ENCODE results near the gene PTPRH. TPM values are rescaled to one million over a fixed set of nuclear protein-coding genes. Genes with fewer than 3 reads are reported as not detected.

PTPRH gene
- total RNA-seq = 0.81 and 3.7 TPM in 2 replicates

DNA sequence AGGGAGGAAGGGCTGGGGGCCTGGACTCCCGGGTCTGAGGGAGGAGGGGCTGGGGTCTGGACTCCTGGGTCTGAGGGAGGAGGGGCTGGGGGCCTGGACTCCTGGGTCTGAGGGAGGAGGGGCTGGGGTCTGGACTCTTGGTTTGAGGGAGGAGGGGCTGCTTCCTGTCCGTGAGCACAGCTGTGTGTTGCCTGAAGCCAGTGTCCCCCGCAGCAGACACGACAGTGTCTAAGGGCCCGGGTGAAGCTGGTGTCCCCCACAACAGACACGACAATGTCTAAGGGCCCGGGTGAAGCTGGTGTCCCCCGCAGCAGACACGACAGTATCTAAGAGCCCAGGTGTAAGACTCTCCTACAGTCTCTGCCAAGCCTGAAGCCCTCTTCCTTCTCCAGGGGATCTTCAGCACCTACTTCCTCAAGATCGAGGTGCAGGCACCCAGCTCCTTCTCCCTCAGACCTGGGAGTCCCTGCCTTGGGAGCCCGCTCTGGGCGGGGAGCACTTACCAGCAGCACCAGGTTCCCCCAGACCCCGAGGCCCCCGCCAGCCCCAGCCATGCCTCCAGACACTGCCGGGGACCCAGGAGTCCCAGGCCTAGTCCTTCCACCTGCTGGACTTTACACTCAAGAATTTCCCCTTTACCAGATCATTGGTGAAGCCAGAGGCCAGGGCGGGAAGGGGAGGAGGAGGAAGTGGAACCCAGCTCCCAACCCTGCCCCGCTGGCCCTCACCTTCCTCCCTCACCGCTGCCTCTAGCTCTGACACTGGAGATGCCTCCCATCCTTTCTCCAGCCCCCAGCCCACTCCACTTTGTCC is at the start of gene PTPRH:
TSS of gene PTPRH (minus strand) at position 622 of the 813 bp plus-strand sequence. CDS start at position 554, 68 bp downstream.

GRCh38 chr19:55228403-55229031 is 19.2 kb upstream of the PTPRH start, which contains the start of gene TMEM86B:
TMEM86B (minus strand) TSS chr19:55228763; CDS start chr19:55228741, 22 bp downstream.

GRCh38 chr19:55179606-55180484 is 29.5 kb downstream of the PTPRH start, which contains the start of gene SYT5:
SYT5 (minus strand) TSS chr19:55180289; CDS start chr19:55179041, 1,248 bp downstream.

DNA sequence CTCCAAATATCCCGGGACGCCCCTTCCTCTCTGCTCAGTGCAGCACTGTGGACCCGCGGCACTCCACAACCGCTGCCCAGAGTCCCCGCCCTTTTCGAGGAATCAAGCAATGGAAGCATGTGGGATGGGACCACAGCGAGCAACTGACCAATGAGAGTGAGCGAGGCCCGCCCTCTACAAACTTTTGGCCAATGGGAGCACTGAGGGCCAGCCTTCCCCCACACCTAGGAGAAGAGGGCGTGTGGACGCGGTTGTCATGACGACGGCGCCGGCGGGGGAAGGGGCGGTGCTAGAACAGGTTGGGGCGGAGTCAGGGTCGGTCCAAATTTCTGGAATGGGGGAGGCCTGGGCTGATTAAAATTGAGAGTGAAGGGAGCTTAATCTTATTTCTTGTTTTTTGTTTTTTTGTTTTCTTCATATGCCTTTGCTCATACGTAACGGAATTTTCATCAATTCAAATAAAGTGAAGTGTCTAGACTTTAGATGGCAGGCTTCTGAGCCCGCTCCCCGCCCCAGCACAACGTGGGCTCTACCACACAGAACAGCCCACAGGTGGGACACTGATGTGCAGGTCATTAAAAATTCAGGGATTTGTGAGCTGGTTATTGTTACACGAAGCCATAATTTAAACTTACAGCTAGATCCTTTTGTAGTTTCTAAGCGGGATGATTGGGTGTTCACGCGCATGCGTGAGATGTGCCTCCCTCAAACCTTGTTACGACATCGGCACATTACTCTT is 42.6 kb downstream of the PTPRH start, which contains the start of gene DNAAF3:
TSS of gene DNAAF3 (minus strand) at position 84 of the 739 bp plus-strand sequence. CDS start 200 bp downstream, outside the sequence.

DNA sequence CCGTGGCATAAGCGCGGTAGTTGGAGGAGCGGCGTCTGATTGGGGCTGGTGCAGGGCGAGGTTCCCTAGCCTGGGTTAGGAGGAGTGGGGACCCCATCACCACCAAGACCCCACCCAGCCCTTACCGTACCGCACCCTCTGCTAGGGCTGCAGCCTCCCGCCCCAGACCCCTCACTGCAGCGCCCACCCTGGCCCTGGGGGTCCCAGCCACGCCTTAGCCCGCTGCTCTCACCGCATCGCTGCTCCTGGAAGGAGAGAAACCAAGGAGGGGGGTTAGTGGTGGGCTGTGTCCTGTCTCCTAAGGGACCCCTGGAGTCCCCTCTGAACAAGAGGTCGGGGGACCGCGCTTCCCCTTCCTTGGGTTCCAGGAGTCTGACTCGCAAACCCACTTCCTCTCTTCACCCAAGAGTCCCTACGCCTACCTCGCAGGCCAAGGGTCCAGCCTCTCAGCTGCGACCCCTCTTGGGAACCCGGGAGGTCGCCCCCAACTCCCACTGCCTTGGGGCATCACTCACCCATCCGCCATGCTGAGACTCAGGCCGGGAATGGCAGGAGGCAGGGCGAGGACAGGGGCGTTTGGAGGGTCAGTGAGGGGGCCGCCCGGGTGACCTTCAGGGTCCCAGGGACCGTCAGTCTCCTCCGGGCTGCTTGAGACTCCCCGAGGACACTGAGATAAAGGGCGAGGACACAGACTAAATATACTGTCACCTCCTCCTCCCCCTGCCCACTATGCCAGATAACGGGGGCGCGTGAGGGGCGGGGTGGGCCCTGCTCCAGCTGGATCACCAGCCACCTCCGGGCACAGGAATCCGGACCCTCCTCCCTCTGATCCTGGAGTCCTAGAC is 52.0 kb downstream of the PTPRH start, which contains the start of gene TNNI3:
TSS of gene TNNI3 (minus strand) at position 669 of the 845 bp plus-strand sequence. CDS start at position 526, 143 bp downstream.

GRCh38 chr19:55149078-55150003 is 60.0 kb downstream of the PTPRH start, which contains the start of gene TNNT1:
TNNT1 (minus strand) TSS chr19:55149206; CDS start chr19:55147157, 2,049 bp downstream.

Other genes starting within 250 kb of the PTPRH start
- 22.8 and 28.8 TPM in 2 replicates for gene NLRP2, start 243.1 kb downstream of the PTPRH start, total RNA-seq
- gene GP6, start 171.2 kb downstream of the PTPRH start, total RNA-seq = 0.13 TPM in 1 of 2 replicates, not detected in the other
- 7.7 and 16.2 TPM in 2 replicates for gene RDH13, start 146.4 kb downstream of the PTPRH start, total RNA-seq
- gene EPS8L1, start 133.6 kb downstream of the PTPRH start, total RNA-seq = 6.0 and 30.7 TPM in 2 replicates
- 65.5 and 69.6 TPM in 2 replicates for gene PPP1R12C, start 91.9 kb downstream of the PTPRH start, total RNA-seq
- 0.65 and 5.2 TPM in 2 replicates for gene TNNT1, start 60.3 kb downstream of the PTPRH start, total RNA-seq
- gene TNNI3, start 51.8 kb downstream of the PTPRH start, total RNA-seq = 1.9 TPM in 1 of 2 replicates, not detected in the other
- gene DNAAF3, start 42.9 kb downstream of the PTPRH start, total RNA-seq = 0.65 and 6.7 TPM in 2 replicates
- gene SYT5, start 29.2 kb downstream of the PTPRH start, total RNA-seq = 0.38 TPM in 1 of 2 replicates, not detected in the other
- gene TMEM86B, start 19.3 kb upstream of the PTPRH start, total RNA-seq = 2.4 TPM in 2 replicates
- gene PPP6R1, start 49.5 kb upstream of the PTPRH start, total RNA-seq = 56.5 and 70.4 TPM in 2 replicates
- gene HSPBP1, start 70.6 kb upstream of the PTPRH start, total RNA-seq = 45.9 and 63.2 TPM in 2 replicates
- 5.7 and 7.8 TPM in 2 replicates for gene BRSK1, start 74.5 kb upstream of the PTPRH start, total RNA-seq
- not detected in 2 replicates for gene TMEM150B, start 115.8 kb upstream of the PTPRH start, total RNA-seq
- 9.9 and 14.8 TPM in 2 replicates for gene KMT5C, start 130.4 kb upstream of the PTPRH start, total RNA-seq
- 1.0 TPM in 1 of 2 replicates, not detected in the other for gene COX6B2, start 145.2 kb upstream of the PTPRH start, total RNA-seq
- gene GARIN5B, start 153.8 kb upstream of the PTPRH start, total RNA-seq = 0.13 TPM in 1 of 2 replicates, not detected in the other
- 3.3 and 25.3 TPM in 2 replicates for gene IL11, start 161.0 kb upstream of the PTPRH start, total RNA-seq
- 1.8 TPM in 1 of 2 replicates, not detected in the other for gene TMEM190, start 167.3 kb upstream of the PTPRH start, total RNA-seq
- 1.5 and 3.3 TPM in 2 replicates for gene TMEM238, start 174.8 kb upstream of the PTPRH start, total RNA-seq
- gene RPL28, start 176.4 kb upstream of the PTPRH start, total RNA-seq = 446 and 474 TPM in 2 replicates
- 61.7 and 400 TPM in 2 replicates for gene UBE2S, start 198.3 kb upstream of the PTPRH start, total RNA-seq
- gene SHISA7, start 233.8 kb upstream of the PTPRH start, total RNA-seq = under 0.01 TPM in 1 of 2 replicates, not detected in the other